Activated T-cell treated with anti-CD3 and anti-CD28 coated beads, Interleukin-2, amount 50 U/mL, for 1 hour (primary cell): ENCODE data around the gene TRPM1.
"Not testable (repeated sequence)": the region's sequence is repeated elsewhere in the genome, so short reads cannot be mapped to it uniquely, and the experiment has no call there.

ENCODE experiments used
- DNase-seq: peaks from one replicate; pipeline ENCODE4 v3.0.0-alpha.2; 2020

TRPM1 gene

GRCh38 chr15:31116423-31117030 is 15.0 kb upstream of the TRPM1 start:
- DNase-seq, result no peak

GRCh38 chr15:31111091-31111647 is 9.6 kb upstream of the TRPM1 start:
- DNase-seq, result no peak

- no peak for DNase-seq
Observed at GRCh38 chr15:31108836-31109235, 7.3 kb upstream of the TRPM1 start.

- DNase-seq, result no peak
Observed at GRCh38 chr15:31106495-31107300, 5.2 kb upstream of the TRPM1 start.

- DNase-seq, result no peak
Observed at GRCh38 chr15:31104003-31104402, 2.5 kb upstream of the TRPM1 start.

GRCh38 chr15:31102374-31103342 is 1.1 kb upstream of the TRPM1 start:
- no peak for DNase-seq

GRCh38 chr15:31102039-31102321 is 455 bp upstream of the TRPM1 start:
- no peak for DNase-seq

GRCh38 chr15:31100738-31101137 is 787 bp downstream of the TRPM1 start:
- DNase-seq, result no peak

- DNase-seq, result no peak
Observed at GRCh38 chr15:31098953-31099740, 2.4 kb downstream of the TRPM1 start.

GRCh38 chr15:31098491-31098917 is 3.0 kb downstream of the TRPM1 start:
- DNase-seq, result no peak

GRCh38 chr15:31096563-31096962 is 5.0 kb downstream of the TRPM1 start:
- DNase-seq, result no peak

GRCh38 chr15:31091481-31091880 is 10.0 kb downstream of the TRPM1 start:
- no peak for DNase-seq

GRCh38 chr15:31090766-31091165 is 10.8 kb downstream of the TRPM1 start:
- no peak for DNase-seq

- no peak for DNase-seq
Observed at GRCh38 chr15:31089368-31090047, 12.0 kb downstream of the TRPM1 start.

- DNase-seq, result no peak
Observed at GRCh38 chr15:31088672-31089367, 12.7 kb downstream of the TRPM1 start.

- DNase-seq, result not testable (repeated sequence)
Observed at GRCh38 chr15:31088041-31088440, 13.5 kb downstream of the TRPM1 start.

GRCh38 chr15:31086344-31086743 is 15.2 kb downstream of the TRPM1 start:
- no peak for DNase-seq

- DNase-seq, result no peak
Observed at GRCh38 chr15:31085359-31085758, 16.2 kb downstream of the TRPM1 start.

GRCh38 chr15:31084176-31084575 is 17.3 kb downstream of the TRPM1 start:
- no peak for DNase-seq

- DNase-seq, result no peak
Observed at GRCh38 chr15:31083370-31083780, 18.1 kb downstream of the TRPM1 start.

- DNase-seq, result no peak
Observed at GRCh38 chr15:31082771-31083369, 18.7 kb downstream of the TRPM1 start.
